Smooth muscle cell (in vitro differentiated cells): Measurements from ENCODE around the gene RPS8. TPM values are rescaled to one million over a fixed set of nuclear protein-coding genes. Genes with fewer than 3 reads are reported as not detected.

ENCODE experiments used
- DNase-seq: peaks from one replicate; lab custom pipeline; 2025; ENCODE audit not compliant: unreplicated experiment; lab: John Stamatoyannopoulos, UW
- H2AFZ ChIP-seq: fragments of 200-600 bp; sonication (generic); 2 replicates; pipeline ENCODE4 v1.6.0; 2016; ENCODE audit warnings: antibody characterized with exemption, low read depth, mild to moderate bottlenecking
- H3F3A ChIP-seq: fragments of 200-600 bp; sonication (generic); 2 replicates; pipeline ENCODE4 v1.6.0; 2017; ENCODE audit warnings: antibody characterized with exemption, low read depth
- H3K27ac ChIP-seq: fragments of 200-600 bp; sonication (generic); 2 replicates; pipeline ENCODE4 v1.5.1; 2016; ENCODE audit warnings: low read depth, mild to moderate bottlenecking
- H3K27me3 ChIP-seq: fragments of 200-600 bp; sonication (generic); 2 replicates; pipeline ENCODE4 v1.6.1; 2016; ENCODE audit warnings: low read depth, mild to moderate bottlenecking
- H3K36me3 ChIP-seq: fragments of 200-600 bp; sonication (generic); 2 replicates; pipeline ENCODE4 v1.5.1; 2016; ENCODE audit warnings: low read depth
- H3K4me1 ChIP-seq: fragments of 200-600 bp; sonication (generic); 2 replicates; pipeline ENCODE4 v1.5.1; 2016; ENCODE audit warnings: low read depth
- H3K4me2 ChIP-seq: fragments of 200-600 bp; sonication (generic); 2 replicates; pipeline ENCODE4 v1.6.0; 2016; ENCODE audit warnings: mild to moderate bottlenecking
- H3K4me3 ChIP-seq: fragments of 200-600 bp; sonication (generic); 2 replicates; pipeline ENCODE4 v1.5.1; 2016; ENCODE audit warnings: mild to moderate bottlenecking
- H3K79me2 ChIP-seq: fragments of 200-600 bp; sonication (generic); 2 replicates; pipeline ENCODE4 v1.6.0; 2016; ENCODE audit warnings: low read depth, mild to moderate bottlenecking
- H3K9ac ChIP-seq: fragments of 200-600 bp; sonication (generic); 2 replicates; pipeline ENCODE4 v1.6.0; 2016; ENCODE audit warnings: low read depth
- H3K9me3 ChIP-seq: fragments of 200-600 bp; sonication (generic); replicated peaks from 2 replicates; pipeline ENCODE4 v1.5.1; 2016; ENCODE audit warnings: low read depth
- H4K20me1 ChIP-seq: fragments of 200-600 bp; sonication (generic); 2 replicates; pipeline ENCODE4 v1.6.0; 2016; ENCODE audit warnings: low read depth
- WGBS: methylation state at CpG from one replicate; pipeline ENCODE4 v1.1.7; 2016; ENCODE audit warnings: low lambda C conversion rate; 5-methylcytosine and 5-hydroxymethylcytosine counted together
- polyA plus RNA-seq: library from polyadenylated mRNA; unstranded; fragments of >200 nt; fragmentation: Nextera tagmentation; extraction: Ambion mirVana; gene quantifications from 2 replicates; pipeline ENCODE4 v1.2.1, GENCODE V29; 2016
- total RNA-seq: library from RNA; depleted of rRNA; stranded (reverse); fragments of >200 nt; gene quantifications from 2 replicates; pipeline ENCODE4 v1.2.3, GENCODE V29; 2014
- TF ChIP-seq, protein P1 (sequence below): fragments of 200-600 bp; sonication (generic); IDR thresholded peaks from 2 replicates; pipeline ENCODE4 v1.5.1; 2017; ENCODE audit warnings: borderline replicate concordance, mild to moderate bottlenecking, antibody characterized with exemption; ENCODE audit not compliant: insufficient read depth, poor library complexity, severe bottlenecking

Gene RPS8
- total RNA-seq (2,002 and 2,330 TPM in 2 replicates), polyA plus RNA-seq (478 and 530 TPM in 2 replicates)

DNA sequence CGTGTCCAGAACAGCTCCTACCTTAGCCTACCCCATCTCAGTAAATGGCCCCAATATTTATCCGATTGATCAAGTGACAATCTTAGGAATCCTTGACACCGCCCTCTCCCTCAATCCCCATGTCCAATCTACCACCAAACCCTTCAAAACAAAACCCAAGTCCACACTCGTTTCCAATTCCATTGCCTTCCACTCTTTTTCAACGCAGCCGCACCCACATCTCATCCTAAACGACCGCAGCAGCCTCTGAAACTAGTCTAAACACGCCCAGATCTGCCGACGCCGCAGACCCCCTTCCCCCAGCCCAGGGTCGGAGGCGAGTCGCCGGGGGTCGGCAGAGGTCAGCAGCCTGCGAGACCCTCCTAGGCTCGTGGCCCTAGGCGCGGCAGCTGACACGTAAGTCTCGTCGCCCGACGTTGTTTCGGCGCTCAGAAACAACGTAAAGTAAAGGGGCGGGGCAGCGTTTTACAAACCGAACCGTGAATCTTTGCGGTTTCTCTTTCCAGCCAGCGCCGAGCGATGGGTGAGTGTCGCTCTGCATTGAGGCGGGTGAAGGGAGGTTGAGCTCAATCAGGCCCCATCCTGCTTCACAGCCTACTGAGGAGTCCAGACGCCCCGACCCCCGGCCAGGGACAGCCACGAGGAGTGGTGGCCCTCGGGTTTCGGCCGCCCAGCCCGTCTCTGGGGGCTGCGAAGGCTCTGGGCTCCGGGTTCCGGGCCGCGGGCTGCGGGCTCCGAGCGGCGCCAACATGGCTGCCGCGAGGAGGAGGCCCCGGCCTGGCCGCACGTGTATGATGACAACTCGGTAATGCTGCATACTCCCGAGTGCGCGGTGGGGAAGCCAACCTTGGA is at the start of gene RPS8:
TSS of gene RPS8 (plus strand) at position 463 of the 852 bp plus-strand sequence. CDS start at position 520, 57 bp downstream.
- H3K9ac ChIP-seq, result peak within 1 kb of the TSS; percentile 97
- peaks cover 14% of the 10 kb centered on the region for H3K4me1 ChIP-seq
- no peaks in the 10 kb centered on the region for H3K36me3 ChIP-seq
- peak within 1 kb of the TSS; percentile 95 for H3K27ac ChIP-seq
- peak within 1 kb of the TSS; percentile 91 for H3K4me3 ChIP-seq
- H3K4me2 ChIP-seq, result peak within 1 kb of the TSS; percentile 99
- TF ChIP-seq, protein P1, sequence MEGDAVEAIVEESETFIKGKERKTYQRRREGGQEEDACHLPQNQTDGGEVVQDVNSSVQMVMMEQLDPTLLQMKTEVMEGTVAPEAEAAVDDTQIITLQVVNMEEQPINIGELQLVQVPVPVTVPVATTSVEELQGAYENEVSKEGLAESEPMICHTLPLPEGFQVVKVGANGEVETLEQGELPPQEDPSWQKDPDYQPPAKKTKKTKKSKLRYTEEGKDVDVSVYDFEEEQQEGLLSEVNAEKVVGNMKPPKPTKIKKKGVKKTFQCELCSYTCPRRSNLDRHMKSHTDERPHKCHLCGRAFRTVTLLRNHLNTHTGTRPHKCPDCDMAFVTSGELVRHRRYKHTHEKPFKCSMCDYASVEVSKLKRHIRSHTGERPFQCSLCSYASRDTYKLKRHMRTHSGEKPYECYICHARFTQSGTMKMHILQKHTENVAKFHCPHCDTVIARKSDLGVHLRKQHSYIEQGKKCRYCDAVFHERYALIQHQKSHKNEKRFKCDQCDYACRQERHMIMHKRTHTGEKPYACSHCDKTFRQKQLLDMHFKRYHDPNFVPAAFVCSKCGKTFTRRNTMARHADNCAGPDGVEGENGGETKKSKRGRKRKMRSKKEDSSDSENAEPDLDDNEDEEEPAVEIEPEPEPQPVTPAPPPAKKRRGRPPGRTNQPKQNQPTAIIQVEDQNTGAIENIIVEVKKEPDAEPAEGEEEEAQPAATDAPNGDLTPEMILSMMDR, result no peak
- H3K9me3 ChIP-seq, result no peaks in the 10 kb centered on the region
- DNase-seq, result peak; percentile 63
- under 1% methylated on average over 65 of the region's 65 CpGs for WGBS
- peaks cover 18% of the 10 kb centered on the region for H3F3A ChIP-seq
- H3K79me2 ChIP-seq, result peaks cover 32% of the 10 kb centered on the region
- H3K27me3 ChIP-seq, result no peaks in the 10 kb centered on the region
- H2AFZ ChIP-seq, result peak within 1 kb of the TSS; percentile 95
- H4K20me1 ChIP-seq, result peaks cover 46% of the 10 kb centered on the region

DNA sequence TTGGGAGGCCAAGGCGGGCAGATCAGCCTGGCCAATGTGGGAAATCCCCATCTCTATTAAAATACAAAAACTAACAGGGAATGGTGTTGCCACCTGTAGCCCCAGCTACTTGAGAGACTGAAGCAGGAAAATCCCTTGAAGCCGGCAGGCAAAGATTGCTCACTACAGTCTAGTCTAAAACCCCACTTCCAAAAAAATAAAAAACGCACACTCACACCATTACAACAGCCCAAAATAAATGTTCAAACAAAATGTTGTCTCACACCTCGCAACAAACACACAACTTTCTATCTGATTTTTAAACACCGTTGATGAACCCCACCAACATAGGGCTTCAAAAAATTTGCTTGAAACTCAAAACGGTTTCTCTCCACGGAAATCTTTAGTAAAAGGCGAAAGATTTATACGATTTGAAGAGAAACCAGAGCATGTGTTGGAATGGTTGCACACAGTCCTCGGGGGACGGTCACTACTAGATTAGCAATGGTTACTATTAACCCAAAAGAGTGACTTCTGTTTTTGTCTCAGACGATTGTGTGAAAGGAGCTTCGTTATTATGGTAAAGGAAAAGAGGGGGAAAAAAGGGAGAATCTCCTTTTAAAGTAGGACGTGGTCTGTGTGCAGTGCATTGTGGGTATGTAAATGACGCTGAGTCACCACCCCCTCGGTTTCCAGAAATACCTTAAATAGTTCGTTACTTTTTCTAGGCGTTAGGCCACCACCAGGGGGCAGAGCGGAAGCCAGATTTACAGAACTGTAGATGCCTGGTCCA is 44.4 kb upstream of the RPS8 start, which contains the start of gene RNU5D-1:
TSS of gene RNU5D-1 (minus strand) at position 430 of the 772 bp plus-strand sequence.
- WGBS, result 3% methylated on average over 19 of the region's 19 CpGs
- Histone ChIP-seq H3K36me3 (no peaks in the 10 kb centered on the region), H3K4me3 (peak within 1 kb of the TSS; percentile 35), H3K9ac (peak within 1 kb of the TSS; percentile 91), H3K4me2 (peak within 1 kb of the TSS; percentile 73), H3K27ac (peak within 1 kb of the TSS; percentile 97), H2AFZ (peak within 1 kb of the TSS; percentile 79), H3K4me1 (no peaks in the 10 kb centered on the region), H3F3A (peaks cover 13% of the 10 kb centered on the region), H3K27me3 (no peaks in the 10 kb centered on the region), H3K79me2 (no peaks in the 10 kb centered on the region), H4K20me1 (no peaks in the 10 kb centered on the region), H3K9me3 (no peaks in the 10 kb centered on the region)
- TF ChIP-seq, protein P1, result peak; percentile 89
- peak; percentile 75 for DNase-seq

- Histone ChIP-seq H3K4me3 (no peak overlapping the region), H3K4me2 (no peak overlapping the region), H3K79me2 (no peaks in the 10 kb centered on the region), H3K4me1 (no peaks in the 10 kb centered on the region), H3K36me3 (no peaks in the 10 kb centered on the region), H3K9ac (no peak overlapping the region), H3K27me3 (no peaks in the 10 kb centered on the region), H2AFZ (no peak overlapping the region), H3K9me3 (no peaks in the 10 kb centered on the region), H3K27ac (no peak overlapping the region), H4K20me1 (no peaks in the 10 kb centered on the region), H3F3A (peaks cover 13% of the 10 kb centered on the region)
- no peak for DNase-seq
- TF ChIP-seq, protein P1, result no peak
- WGBS, result 79% methylated on average over 1 of the region's 1 CpG
These were observed 42.0 kb upstream of the RPS8 start for GRCh38 chr1:44733365-44733764.
